ENCODE results near the gene L1TD1.

DNA sequence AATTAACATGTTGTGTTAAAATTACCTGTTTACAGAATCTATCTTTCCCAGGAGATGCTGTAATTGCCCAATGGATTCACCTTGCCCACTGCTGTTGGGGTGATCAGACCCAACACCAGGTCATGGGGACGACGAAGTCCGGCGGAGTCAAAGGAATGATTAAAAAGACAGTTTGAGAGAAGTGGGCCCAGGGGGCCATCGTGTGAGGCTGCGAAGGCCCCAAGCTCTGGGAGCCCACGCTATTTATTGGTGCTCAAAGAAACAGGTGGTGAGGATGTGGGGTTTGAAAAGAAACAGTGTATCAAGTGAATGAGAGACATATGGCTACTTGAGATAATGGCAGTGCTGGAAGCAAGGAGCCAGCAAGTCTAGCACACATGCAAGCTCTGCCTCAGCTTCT, 16.3 kb upstream of the L1TD1 start:
- no peak for TF ChIP-seq POLR2A (IDR thresholded peaks at IDR 0.05)
- TF ChIP-seq CTCF (IDR thresholded peaks at IDR 0.05), result no peak

Data from testis (tissue), 2 donors.